Sigmoid colon (tissue), 7 donors: ENCODE data around the gene S100A10. TPM values are rescaled to one million over a fixed set of nuclear protein-coding genes. Genes with fewer than 3 reads are reported as not detected.
A peak's percentile ranks its signal among the peaks of the same experiment; 100 is the strongest.

ENCODE experiments used
- DNase-seq: peaks from one replicate; pipeline ENCODE4 v3.0.0-alpha.2; 2019
- H3K27ac ChIP-seq, 4 donors: fragments of 200-600 bp; sonication (generic); one replicate each; pipeline ENCODE4 v1.5.1; 2016 to 2019; ENCODE audit warnings: mild to moderate bottlenecking in 1 of 4
- H3K27me3 ChIP-seq, 3 donors: fragments of 200-600 bp; sonication (generic); one replicate each; pipeline ENCODE4 v1.5.1; 2019; ENCODE audit warnings: mild to moderate bottlenecking in 1 of 3
- H3K36me3 ChIP-seq, 4 donors: fragments of 200-600 bp; sonication (generic); one replicate each; pipeline ENCODE4 v1.5.1; 2016 to 2019
- H3K4me1 ChIP-seq, 4 donors: fragments of 200-600 bp; sonication (generic); one replicate each; pipeline ENCODE4 v1.5.1; 2017 to 2019
- H3K4me3 ChIP-seq, 4 donors: fragments of 200-600 bp; sonication (generic); one replicate each; pipeline ENCODE4 v1.5.1; 2017 to 2019; ENCODE audit warnings: mild to moderate bottlenecking in 2 of 4, moderate library complexity in 1 of 4
- H3K9me3 ChIP-seq, 4 donors: fragments of 200-600 bp in 3 of 4; sonication (generic) in 3 of 4; one replicate each; pipeline versions ENCODE4 v1.5.1 to v1.6.1; 2013 to 2019
- EP300 ChIP-seq, 4 donors: sonication (generic); formaldehyde crosslinking; IDR thresholded peaks; one replicate each; pipeline ENCODE4 v1.6.1; 2017; ENCODE audit warnings: antibody characterized with exemption in 4 of 4
- POLR2A ChIP-seq, 2 donors: fragments of 450-650 bp; IDR thresholded peaks; one replicate each; pipeline ENCODE4 v1.6.1; 2016; ENCODE audit warnings: antibody characterized with exemption in 2 of 2, mild to moderate bottlenecking in 2 of 2, moderate library complexity in 2 of 2
- POLR2AphosphoS5 ChIP-seq, 4 donors: sonication (generic); formaldehyde crosslinking; IDR thresholded peaks; one replicate each; pipeline ENCODE4 v1.6.1; 2017; ENCODE audit warnings: antibody characterized with exemption in 4 of 4
- WGBS, 2 donors: extraction: QIAGEN DNeasy Blood & Tissue Kit; methylation state at CpG; one replicate each; pipeline ENCODE4 v1.1.7; 2013; 5-methylcytosine and 5-hydroxymethylcytosine counted together
- intact Hi-C: fragments of 100-400 bp; cut with DNase I; formaldehyde crosslinking; loops from one replicate; pipeline ENCODE4 v1.15.1; 2023
- polyA plus RNA-seq, 3 donors: library from polyadenylated mRNA; stranded (reverse); fragments of 200-250 nt; gene quantifications; one replicate each; pipeline ENCODE4 v1.2.3, GENCODE V29; 2013
- total RNA-seq, 4 donors: library from RNA; depleted of rRNA; stranded (reverse); fragments of >200 nt; gene quantifications; one replicate each; pipeline ENCODE4 v1.1.0, GENCODE V29; 2016
- TF ChIP-seq, protein P1 (sequence below), 4 experiments: fragments of 450-650 bp in 3 of 4; fragments of 200-600 bp in 1 of 4; IDR thresholded peaks; one replicate each; pipeline ENCODE4 v1.5.1; 2016 to 2019; ENCODE audit warnings: antibody characterized with exemption in 4 of 4, mild to moderate bottlenecking in 3 of 4, moderate library complexity in 2 of 4
- donor health status: healthy with polysubstance abuse.
- donor health status: Bipolar disorder and iron deficiency.
- donor health status: healthy.

The S100A10 gene
- total and polyA plus RNA-seq, 7 donors: 20.2 to 1,816 (median 57.9) TPM

DNA sequence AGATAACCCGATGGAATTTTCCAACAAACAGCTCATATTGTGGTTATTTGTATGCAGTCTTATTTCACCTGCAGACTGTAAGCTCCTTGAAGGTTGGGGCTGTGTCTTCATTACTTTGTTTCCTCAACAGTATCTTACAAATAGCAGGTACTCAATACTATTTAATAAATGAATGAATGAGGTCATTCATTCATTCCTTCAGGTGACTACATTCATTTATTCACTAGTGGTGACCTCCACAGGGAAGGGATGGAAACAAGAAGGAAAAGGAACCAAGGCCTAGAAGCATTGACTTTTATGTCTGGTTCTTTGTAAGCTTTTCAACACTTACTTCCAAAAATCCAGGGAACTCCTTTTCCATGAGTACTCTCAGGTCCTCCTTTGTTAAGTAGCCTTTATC lies 7.9 kb downstream of the S100A10 start:
- intact Hi-C loops: no loop called here
- no peak overlapping the region for H3K27ac ChIP-seq
- peaks cover 0 to 41% (median 39%) of the 10 kb centered on the region in 4 donors for H3K4me1 ChIP-seq
- no peaks in the 10 kb centered on the region for H3K27me3 ChIP-seq
- no peak overlapping the region for H3K4me3 ChIP-seq
- TF ChIP-seq POLR2A (IDR thresholded peaks at IDR 0.05) (no peak), EP300 (IDR thresholded peaks at IDR 0.05) (no peak), POLR2AphosphoS5 (IDR thresholded peaks at IDR 0.05) (no peak)
- TF ChIP-seq, protein P1, sequence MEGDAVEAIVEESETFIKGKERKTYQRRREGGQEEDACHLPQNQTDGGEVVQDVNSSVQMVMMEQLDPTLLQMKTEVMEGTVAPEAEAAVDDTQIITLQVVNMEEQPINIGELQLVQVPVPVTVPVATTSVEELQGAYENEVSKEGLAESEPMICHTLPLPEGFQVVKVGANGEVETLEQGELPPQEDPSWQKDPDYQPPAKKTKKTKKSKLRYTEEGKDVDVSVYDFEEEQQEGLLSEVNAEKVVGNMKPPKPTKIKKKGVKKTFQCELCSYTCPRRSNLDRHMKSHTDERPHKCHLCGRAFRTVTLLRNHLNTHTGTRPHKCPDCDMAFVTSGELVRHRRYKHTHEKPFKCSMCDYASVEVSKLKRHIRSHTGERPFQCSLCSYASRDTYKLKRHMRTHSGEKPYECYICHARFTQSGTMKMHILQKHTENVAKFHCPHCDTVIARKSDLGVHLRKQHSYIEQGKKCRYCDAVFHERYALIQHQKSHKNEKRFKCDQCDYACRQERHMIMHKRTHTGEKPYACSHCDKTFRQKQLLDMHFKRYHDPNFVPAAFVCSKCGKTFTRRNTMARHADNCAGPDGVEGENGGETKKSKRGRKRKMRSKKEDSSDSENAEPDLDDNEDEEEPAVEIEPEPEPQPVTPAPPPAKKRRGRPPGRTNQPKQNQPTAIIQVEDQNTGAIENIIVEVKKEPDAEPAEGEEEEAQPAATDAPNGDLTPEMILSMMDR (IDR thresholded peaks at IDR 0.05): no peak
- 88 to 92% methylated on average over 1 of the region's 1 CpG for WGBS, 2 donors
- peaks cover 0 to 43% (median 19%) of the 10 kb centered on the region in 4 donors for H3K36me3 ChIP-seq
- no peaks in the 10 kb centered on the region for H3K9me3 ChIP-seq
- DNase-seq: no peak

DNA sequence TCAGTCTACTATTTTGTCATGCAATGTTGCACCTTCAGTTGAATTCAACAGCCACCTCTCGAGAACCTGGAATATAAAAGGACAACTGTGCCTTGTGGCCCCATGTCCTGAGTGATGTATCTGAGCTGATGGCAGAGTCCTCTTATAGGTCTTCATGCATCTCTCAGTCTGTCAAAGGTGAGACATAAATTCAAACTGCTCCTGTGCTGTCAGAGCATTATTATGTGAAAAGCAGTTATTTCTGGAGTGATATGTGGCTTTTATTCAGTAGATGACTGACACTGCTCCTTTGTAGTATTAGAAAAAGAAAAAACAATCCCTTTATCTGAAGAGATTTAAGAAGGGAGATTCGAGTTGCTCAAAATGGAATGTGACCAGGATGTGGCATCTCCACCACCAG lies 8.4 kb downstream of the S100A10 start:
- Histone ChIP-seq H3K27ac (no peak overlapping the region), H3K4me1 (peaks cover 0 to 38% (median 36%) of the 10 kb centered on the region in 4 donors), H3K36me3 (peaks cover 0 to 43% (median 19%) of the 10 kb centered on the region in 4 donors), H3K27me3 (no peaks in the 10 kb centered on the region), H3K4me3 (no peak overlapping the region), H3K9me3 (no peaks in the 10 kb centered on the region)
- 82 to 89% methylated on average over 2 of the region's 2 CpGs for WGBS, 2 donors
- TF ChIP-seq POLR2AphosphoS5 (IDR thresholded peaks at IDR 0.05) (no peak), EP300 (IDR thresholded peaks at IDR 0.05) (no peak)
- intact Hi-C loops: no loop called here
- DNase-seq: no peak

DNA sequence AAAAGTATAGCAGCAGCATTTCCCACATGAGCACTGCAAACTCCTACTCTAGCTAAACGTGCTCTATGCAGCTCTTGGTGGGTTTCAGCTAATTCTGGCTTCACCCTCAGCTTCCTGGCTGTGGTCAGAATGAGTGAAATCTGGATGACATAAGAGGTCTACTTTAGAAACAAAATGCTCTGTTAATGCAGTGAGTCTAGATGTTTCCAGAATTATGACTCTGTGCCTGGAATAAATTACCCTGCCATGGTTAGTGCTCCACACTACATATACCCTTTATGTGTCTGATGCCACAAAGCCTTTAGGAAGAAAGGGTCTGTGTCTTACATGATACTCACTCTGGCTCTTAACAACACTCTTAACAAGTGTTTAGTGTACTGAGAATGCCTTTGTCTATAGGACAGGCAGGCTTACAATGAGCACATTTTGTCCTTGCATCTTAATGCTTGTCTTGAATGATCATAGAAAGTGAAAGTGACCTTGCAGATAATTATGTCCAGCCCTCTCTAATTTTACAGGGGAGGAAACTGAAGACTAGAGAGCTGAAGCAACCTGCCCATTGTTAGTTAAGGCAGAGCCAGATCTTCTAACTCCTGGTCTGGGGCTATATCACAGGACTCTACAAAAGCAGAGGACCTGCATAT lies 9.2 kb downstream of the S100A10 start:
- Histone ChIP-seq H3K9me3 (no peaks in the 10 kb centered on the region), H3K36me3 (peaks cover 0 to 43% (median 19%) of the 10 kb centered on the region in 4 donors), H3K27me3 (no peaks in the 10 kb centered on the region), H3K4me1 (peaks cover 0 to 35% (median 30%) of the 10 kb centered on the region in 4 donors), H3K27ac (no peak overlapping the region), H3K4me3 (no peak overlapping the region)
- TF ChIP-seq, protein P1 (IDR thresholded peaks at IDR 0.05): no peak
- TF ChIP-seq POLR2AphosphoS5 (IDR thresholded peaks at IDR 0.05) (no peak), EP300 (IDR thresholded peaks at IDR 0.05) (no peak), POLR2A (IDR thresholded peaks at IDR 0.05) (no peak)
- intact Hi-C loops: no loop called here
- DNase-seq: no peak
- 50 to 63% methylated on average over 1 of the region's 1 CpG for WGBS, 2 donors

DNA sequence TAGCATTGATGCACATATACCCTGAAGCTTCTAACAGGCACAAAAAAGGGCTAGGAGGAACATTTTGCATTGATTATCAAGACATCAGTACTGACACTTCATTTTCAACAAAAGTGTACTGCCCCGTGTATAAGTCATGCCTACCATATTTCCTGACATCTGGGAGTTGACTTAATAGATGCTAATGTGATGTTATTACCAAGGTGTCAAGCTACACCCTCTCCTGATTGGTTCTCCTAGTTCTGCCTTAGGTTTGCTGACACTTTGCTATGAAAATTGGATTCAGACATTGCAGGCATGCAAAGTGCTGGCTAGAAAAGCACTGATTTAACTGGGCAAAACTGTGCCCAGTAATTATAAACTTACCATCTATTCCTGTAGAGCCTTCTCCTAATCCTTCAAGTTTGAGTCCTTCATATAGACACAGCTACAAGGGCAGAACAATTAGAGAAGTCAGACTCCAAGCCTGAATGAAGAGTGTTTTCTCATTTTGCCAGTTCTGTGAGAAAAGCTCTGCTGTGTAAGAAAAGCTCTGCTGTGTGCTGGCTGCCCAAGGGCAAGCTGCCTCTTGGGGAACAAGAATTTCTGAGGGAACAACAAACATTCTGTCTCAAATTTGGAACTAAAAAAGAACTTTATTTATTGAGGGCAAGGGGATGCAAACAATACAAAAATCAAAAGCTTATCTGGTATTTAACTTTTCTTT lies 11.2 kb downstream of the S100A10 start:
- Histone ChIP-seq H3K9me3 (no peaks in the 10 kb centered on the region), H3K4me3 (no peak overlapping the region), H3K27ac (peak overlapping the region in 2 of 4 donors; percentile 16 to 20), H3K4me1 (peaks cover 0 to 15% (median 12%) of the 10 kb centered on the region in 4 donors), H3K36me3 (peaks cover 0 to 43% (median 19%) of the 10 kb centered on the region in 4 donors), H3K27me3 (no peaks in the 10 kb centered on the region)
- no peak for TF ChIP-seq EP300 (IDR thresholded peaks at IDR 0.05)
- TF ChIP-seq, protein P1 (IDR thresholded peaks at IDR 0.05): no peak
- TF ChIP-seq POLR2AphosphoS5 (IDR thresholded peaks at IDR 0.05): no peak
- no peak for TF ChIP-seq POLR2A (IDR thresholded peaks at IDR 0.05)
- DNase-seq: no peak
- WGBS, 2 donors: 44 to 63% methylated on average over 1 of the region's 1 CpG
- intact Hi-C loops: no loop called here

DNA sequence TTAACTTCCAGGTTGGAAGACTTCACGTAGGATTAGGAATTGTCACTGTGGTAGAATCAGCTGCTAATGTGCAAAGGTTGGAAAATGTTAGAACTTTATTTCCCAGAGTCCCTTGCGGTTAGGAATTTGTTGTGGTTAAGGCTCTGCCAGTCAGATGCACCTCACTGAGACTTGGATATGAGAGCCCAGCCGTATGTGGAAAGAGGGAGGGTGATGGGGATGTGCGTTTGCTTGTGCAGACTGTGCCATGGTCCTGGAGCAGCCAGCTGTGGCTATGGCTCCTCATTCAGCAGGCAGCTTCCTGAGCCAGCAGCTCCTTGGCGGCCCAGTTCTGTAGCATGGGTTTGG lies 12.5 kb downstream of the S100A10 start:
- WGBS, 2 donors: 79 to 88% methylated on average over 5 of the region's 5 CpGs
- peaks cover 0 to 15% (median 9%) of the 10 kb centered on the region in 4 donors for H3K4me1 ChIP-seq
- H3K36me3 ChIP-seq: peaks cover 0 to 43% (median 19%) of the 10 kb centered on the region in 4 donors
- H3K27me3 ChIP-seq: no peaks in the 10 kb centered on the region
- TF ChIP-seq POLR2AphosphoS5 (IDR thresholded peaks at IDR 0.05) (no peak), EP300 (IDR thresholded peaks at IDR 0.05) (no peak), POLR2A (IDR thresholded peaks at IDR 0.05) (no peak)
- TF ChIP-seq, protein P1 (IDR thresholded peaks at IDR 0.05): no peak
- no peak for DNase-seq
- no peak overlapping the region for H3K4me3 ChIP-seq
- H3K9me3 ChIP-seq: no peaks in the 10 kb centered on the region
- intact Hi-C loops: no loop called here
- H3K27ac ChIP-seq: peak overlapping the region in 3 of 4 donors; percentile 0 to 11 (median 4)
